K562 (cell line): ENCODE measurements around the gene RILP.

Experiments
- EZH2 ChIP-seq: IDR thresholded peaks from 2 replicates; pipeline ENCODE4 v1.6.1; 2012; ENCODE audit warnings: low read depth, mild to moderate bottlenecking, inconsistent platforms, low read length, borderline replicate concordance
- FOXM1 ChIP-seq, 2 experiments: fragments of 450-650 bp in 1 of 2; sonication (generic) in 1 of 2; formaldehyde crosslinking in 1 of 2; IDR thresholded peaks; 2 replicates each; pipeline versions ENCODE4 v1.6.1 to v1.9.0; 2017 to 2022; ENCODE audit warnings: low read depth in 2 of 2, mild to moderate bottlenecking in 2 of 2, missing genetic modification reagents in 1 of 2, moderate library complexity in 1 of 2
- GTF3C2 ChIP-seq: IDR thresholded peaks from 3 replicates; pipeline ENCODE4 v1.6.1; 2011; ENCODE audit warnings: borderline replicate concordance, mild to moderate bottlenecking, moderate library complexity; ENCODE audit not compliant: insufficient read length; ENCODE audit errors: extremely low read depth
- HMG20B ChIP-seq: fragments of 250-450 bp; sonication (Bioruptor Pico); IDR thresholded peaks from 2 replicates; pipeline ENCODE4 v1.5.0; 2021; ENCODE audit warnings: mild to moderate bottlenecking
- MEF2D ChIP-seq: conservative IDR thresholded peaks from 2 replicates; pipeline ENCODE4 v1.6.1; 2016; ENCODE audit warnings: low read depth, missing genetic modification characterization, missing compliant biosample characterization
- NCOA1 ChIP-seq: fragments of 450-650 bp; IDR thresholded peaks from 2 replicates; pipeline ENCODE4 v1.6.1; 2016; ENCODE audit warnings: low read depth
- POLR2A ChIP-seq: fragments of 450-650 bp; conservative IDR thresholded peaks from 2 replicates; pipeline ENCODE4 v1.6.1; 2016
- TF ChIP-seq, protein P1 (sequence below), 3 experiments: IDR thresholded peaks in 2 of 3; conservative IDR thresholded peaks in 1 of 3; 2 replicates each; pipeline ENCODE4 v1.5.1; 2011 to 2012; ENCODE audit warnings: low read length in 3 of 3, mild to moderate bottlenecking in 3 of 3, control low read depth in 2 of 3, improper control_type of control experiment in 1 of 3, inconsistent platforms in 1 of 3, low read depth in 1 of 3, mixed read lengths in 1 of 3, moderate library complexity in 1 of 3; ENCODE audit not compliant: insufficient read depth in 2 of 3
- TF ChIP-seq, protein P2 (sequence below): sonication (generic); formaldehyde crosslinking; IDR thresholded peaks from 2 replicates; pipeline ENCODE4 v1.8.1; 2023; ENCODE audit warnings: mild to moderate bottlenecking, missing genetic modification reagents

- TF ChIP-seq, protein P1, sequence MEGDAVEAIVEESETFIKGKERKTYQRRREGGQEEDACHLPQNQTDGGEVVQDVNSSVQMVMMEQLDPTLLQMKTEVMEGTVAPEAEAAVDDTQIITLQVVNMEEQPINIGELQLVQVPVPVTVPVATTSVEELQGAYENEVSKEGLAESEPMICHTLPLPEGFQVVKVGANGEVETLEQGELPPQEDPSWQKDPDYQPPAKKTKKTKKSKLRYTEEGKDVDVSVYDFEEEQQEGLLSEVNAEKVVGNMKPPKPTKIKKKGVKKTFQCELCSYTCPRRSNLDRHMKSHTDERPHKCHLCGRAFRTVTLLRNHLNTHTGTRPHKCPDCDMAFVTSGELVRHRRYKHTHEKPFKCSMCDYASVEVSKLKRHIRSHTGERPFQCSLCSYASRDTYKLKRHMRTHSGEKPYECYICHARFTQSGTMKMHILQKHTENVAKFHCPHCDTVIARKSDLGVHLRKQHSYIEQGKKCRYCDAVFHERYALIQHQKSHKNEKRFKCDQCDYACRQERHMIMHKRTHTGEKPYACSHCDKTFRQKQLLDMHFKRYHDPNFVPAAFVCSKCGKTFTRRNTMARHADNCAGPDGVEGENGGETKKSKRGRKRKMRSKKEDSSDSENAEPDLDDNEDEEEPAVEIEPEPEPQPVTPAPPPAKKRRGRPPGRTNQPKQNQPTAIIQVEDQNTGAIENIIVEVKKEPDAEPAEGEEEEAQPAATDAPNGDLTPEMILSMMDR (IDR thresholded peaks at IDR 0.05 in 2 of 3, conservative IDR thresholded peaks at IDR 0.05 in 1 of 3; ENCODE audit: insufficient read depth in 2 of 3, low read depth in 1 of 3, low read length in 3 of 3), result no peak
- TF ChIP-seq, protein P2, sequence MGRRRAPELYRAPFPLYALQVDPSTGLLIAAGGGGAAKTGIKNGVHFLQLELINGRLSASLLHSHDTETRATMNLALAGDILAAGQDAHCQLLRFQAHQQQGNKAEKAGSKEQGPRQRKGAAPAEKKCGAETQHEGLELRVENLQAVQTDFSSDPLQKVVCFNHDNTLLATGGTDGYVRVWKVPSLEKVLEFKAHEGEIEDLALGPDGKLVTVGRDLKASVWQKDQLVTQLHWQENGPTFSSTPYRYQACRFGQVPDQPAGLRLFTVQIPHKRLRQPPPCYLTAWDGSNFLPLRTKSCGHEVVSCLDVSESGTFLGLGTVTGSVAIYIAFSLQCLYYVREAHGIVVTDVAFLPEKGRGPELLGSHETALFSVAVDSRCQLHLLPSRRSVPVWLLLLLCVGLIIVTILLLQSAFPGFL (CRISPR knock-in tag), result no peak
- TF ChIP-seq EZH2, result no peak
- TF ChIP-seq GTF3C2, result no peak
- TF ChIP-seq FOXM1 (IDR thresholded peaks at IDR 0.05; ENCODE audit: low read depth), result no peak
- no peak for TF ChIP-seq FOXM1 (CRISPR knock-in tag; IDR thresholded peaks at IDR 0.05; ENCODE audit: low read depth)
- TF ChIP-seq HMG20B, result no peak
- no peak for TF ChIP-seq POLR2A
- TF ChIP-seq NCOA1, result no peak
- TF ChIP-seq MEF2D, result no peak
Observed at GRCh38 chr17:1676401-1676800, 26.7 kb upstream of the RILP start.
